Neural progenitor cell (in vitro differentiated cells): ENCODE measurements around the gene GNG7. TPM values are rescaled to one million over a fixed set of nuclear protein-coding genes. Genes with fewer than 3 reads are reported as not detected.

Experiments
- DNase-seq: peaks from one replicate; pipeline ENCODE4 v3.0.0-alpha.2; 2016; ENCODE audit warnings: low spot score
- H2AFZ ChIP-seq: fragments of 200-600 bp; sonication (generic); replicated peaks from 2 replicates; pipeline ENCODE4 v1.6.1; 2016; ENCODE audit warnings: antibody characterized with exemption
- H3F3A ChIP-seq: fragments of 200-600 bp; sonication (generic); 2 replicates; pipeline ENCODE4 v1.6.1; 2016; ENCODE audit warnings: antibody characterized with exemption, low read depth
- H3K27ac ChIP-seq: fragments of 200-600 bp; sonication (generic); 2 replicates; pipeline ENCODE4 v1.5.1; 2016; ENCODE audit warnings: mild to moderate bottlenecking
- H3K27me3 ChIP-seq: fragments of 200-600 bp; sonication (generic); 2 replicates; pipeline ENCODE4 v1.6.1; 2016; ENCODE audit warnings: mild to moderate bottlenecking, moderate library complexity
- H3K36me3 ChIP-seq: fragments of 200-600 bp; sonication (generic); 2 replicates; pipeline ENCODE4 v1.5.1; 2016
- H3K4me1 ChIP-seq: fragments of 200-600 bp; sonication (generic); 2 replicates; pipeline ENCODE4 v1.6.1; 2016; ENCODE audit warnings: mixed run types
- H3K4me2 ChIP-seq: fragments of 200-600 bp; sonication (generic); 2 replicates; pipeline ENCODE4 v1.6.1; 2016
- H3K4me3 ChIP-seq: fragments of 200-600 bp; sonication (generic); 2 replicates; pipeline ENCODE4 v1.5.1; 2016
- H3K79me2 ChIP-seq: fragments of 200-600 bp; sonication (generic); 2 replicates; pipeline ENCODE4 v1.6.1; 2016; ENCODE audit warnings: low read depth
- H3K9ac ChIP-seq: fragments of 200-600 bp; sonication (generic); 2 replicates; pipeline ENCODE4 v1.6.1; 2016
- H3K9me3 ChIP-seq: fragments of 200-600 bp; sonication (generic); 2 replicates; pipeline ENCODE4 v1.5.1; 2016; ENCODE audit warnings: low read depth
- H4K20me1 ChIP-seq: fragments of 200-600 bp; sonication (generic); 2 replicates; pipeline ENCODE4 v1.6.1; 2016; ENCODE audit warnings: low read depth
- H3K27ac Mint-ChIP-seq: 3 replicates; pipeline ENCODE4 v1.8.0; 2021; ENCODE audit warnings: mixed read lengths
- H3K27me3 Mint-ChIP-seq: 2 replicates; pipeline ENCODE4 v1.8.0; 2022; ENCODE audit warnings: low read depth, mild to moderate bottlenecking, inconsistent platforms, moderate library complexity, mixed read lengths; ENCODE audit not compliant: insufficient read depth
- H3K36me3 Mint-ChIP-seq: 3 replicates; pipeline ENCODE4 v1.8.0; 2021; ENCODE audit warnings: mixed read lengths
- H3K4me1 Mint-ChIP-seq: 3 replicates; pipeline ENCODE4 v1.8.0; 2021; ENCODE audit warnings: mixed read lengths
- H3K4me3 Mint-ChIP-seq: 3 replicates; pipeline ENCODE4 v1.8.0; 2021; ENCODE audit warnings: mild to moderate bottlenecking, moderate library complexity, mixed read lengths
- H3K9me3 Mint-ChIP-seq: 3 replicates; pipeline ENCODE4 v1.8.0; 2020; ENCODE audit warnings: mixed read lengths
- EZH2 ChIP-seq: fragments of 200-600 bp; sonication (generic); IDR thresholded peaks from 2 replicates; pipeline ENCODE4 v1.6.1; 2017; ENCODE audit warnings: antibody characterized with exemption, mild to moderate bottlenecking, moderate library complexity
- EZH2phosphoT487 ChIP-seq: fragments of 200-600 bp; sonication (generic); IDR thresholded peaks from 2 replicates; pipeline ENCODE4 v1.6.1; 2017; ENCODE audit warnings: antibody characterized with exemption
- total RNA-seq: library from RNA; depleted of rRNA; stranded (reverse); fragments of >200 nt; gene quantifications from 2 replicates; pipeline ENCODE4 v1.2.3, GENCODE V29; 2015; ENCODE audit warnings: low replicate concordance
- TF ChIP-seq, protein P1 (sequence below): fragments of 200-600 bp; sonication (generic); IDR thresholded peaks from 2 replicates; pipeline ENCODE4 v1.5.1; 2017; ENCODE audit warnings: antibody characterized with exemption, mild to moderate bottlenecking

GNG7 gene
- total RNA-seq, 1 donor from 2014 or later = 7.0 TPM

GRCh38 chr19:2490659-2491058, 211.8 kb downstream of the GNG7 start:
- H2AFZ ChIP-seq = no peak overlapping the region
- H3K9ac ChIP-seq = no peak overlapping the region
- no peak overlapping the region for H3K4me3 Mint-ChIP-seq
- no peak for DNase-seq
- H3F3A ChIP-seq = peaks cover 24% of the 10 kb centered on the region
- no peak overlapping the region for H3K27ac Mint-ChIP-seq
- H3K27me3 Mint-ChIP-seq = peaks cover 50% of the 10 kb centered on the region
- no peak overlapping the region for H3K4me3 ChIP-seq
- TF ChIP-seq EZH2 (no peak), EZH2phosphoT487 (no peak)
- TF ChIP-seq, protein P1, sequence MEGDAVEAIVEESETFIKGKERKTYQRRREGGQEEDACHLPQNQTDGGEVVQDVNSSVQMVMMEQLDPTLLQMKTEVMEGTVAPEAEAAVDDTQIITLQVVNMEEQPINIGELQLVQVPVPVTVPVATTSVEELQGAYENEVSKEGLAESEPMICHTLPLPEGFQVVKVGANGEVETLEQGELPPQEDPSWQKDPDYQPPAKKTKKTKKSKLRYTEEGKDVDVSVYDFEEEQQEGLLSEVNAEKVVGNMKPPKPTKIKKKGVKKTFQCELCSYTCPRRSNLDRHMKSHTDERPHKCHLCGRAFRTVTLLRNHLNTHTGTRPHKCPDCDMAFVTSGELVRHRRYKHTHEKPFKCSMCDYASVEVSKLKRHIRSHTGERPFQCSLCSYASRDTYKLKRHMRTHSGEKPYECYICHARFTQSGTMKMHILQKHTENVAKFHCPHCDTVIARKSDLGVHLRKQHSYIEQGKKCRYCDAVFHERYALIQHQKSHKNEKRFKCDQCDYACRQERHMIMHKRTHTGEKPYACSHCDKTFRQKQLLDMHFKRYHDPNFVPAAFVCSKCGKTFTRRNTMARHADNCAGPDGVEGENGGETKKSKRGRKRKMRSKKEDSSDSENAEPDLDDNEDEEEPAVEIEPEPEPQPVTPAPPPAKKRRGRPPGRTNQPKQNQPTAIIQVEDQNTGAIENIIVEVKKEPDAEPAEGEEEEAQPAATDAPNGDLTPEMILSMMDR = no peak
- no peaks in the 10 kb centered on the region for H3K36me3 ChIP-seq
- H3K36me3 Mint-ChIP-seq = no peaks in the 10 kb centered on the region
- peaks cover 90% of the 10 kb centered on the region for H3K27me3 ChIP-seq
- H3K9me3 ChIP-seq = no peaks in the 10 kb centered on the region
- no peaks in the 10 kb centered on the region for H3K79me2 ChIP-seq
- H3K9me3 Mint-ChIP-seq = peaks cover 6% of the 10 kb centered on the region
- H3K4me1 Mint-ChIP-seq = peaks cover 25% of the 10 kb centered on the region
- H4K20me1 ChIP-seq = no peaks in the 10 kb centered on the region
- no peak overlapping the region for H3K27ac ChIP-seq
- no peak overlapping the region for H3K4me2 ChIP-seq
- peaks cover 7% of the 10 kb centered on the region for H3K4me1 ChIP-seq

GRCh38 chr19:2488942-2489731, 213.4 kb downstream of the GNG7 start:
- peaks cover 75% of the 10 kb centered on the region for H3K27me3 ChIP-seq
- no peaks in the 10 kb centered on the region for H3K79me2 ChIP-seq
- Mint-ChIP-seq H3K9me3 (peaks cover 6% of the 10 kb centered on the region), H3K4me3 (peak overlapping the region; percentile 71), H3K27me3 (peaks cover 50% of the 10 kb centered on the region), H3K4me1 (peaks cover 20% of the 10 kb centered on the region), H3K36me3 (no peaks in the 10 kb centered on the region), H3K27ac (no peak overlapping the region)
- no peaks in the 10 kb centered on the region for H3K4me1 ChIP-seq
- no peaks in the 10 kb centered on the region for H4K20me1 ChIP-seq
- no peak overlapping the region for H3K27ac ChIP-seq
- peaks cover 20% of the 10 kb centered on the region for H3F3A ChIP-seq
- DNase-seq = peak; percentile 85
- peak overlapping the region; percentile 63 for H2AFZ ChIP-seq
- H3K9me3 ChIP-seq = no peaks in the 10 kb centered on the region
- no peaks in the 10 kb centered on the region for H3K36me3 ChIP-seq
- TF ChIP-seq EZH2phosphoT487 (peak; percentile 61), EZH2 (peak; percentile 72)
- TF ChIP-seq, protein P1 = no peak
- peak overlapping the region; percentile 50 for H3K4me3 ChIP-seq
- peak overlapping the region; percentile 85 for H3K4me2 ChIP-seq
- no peak overlapping the region for H3K9ac ChIP-seq

DNA sequence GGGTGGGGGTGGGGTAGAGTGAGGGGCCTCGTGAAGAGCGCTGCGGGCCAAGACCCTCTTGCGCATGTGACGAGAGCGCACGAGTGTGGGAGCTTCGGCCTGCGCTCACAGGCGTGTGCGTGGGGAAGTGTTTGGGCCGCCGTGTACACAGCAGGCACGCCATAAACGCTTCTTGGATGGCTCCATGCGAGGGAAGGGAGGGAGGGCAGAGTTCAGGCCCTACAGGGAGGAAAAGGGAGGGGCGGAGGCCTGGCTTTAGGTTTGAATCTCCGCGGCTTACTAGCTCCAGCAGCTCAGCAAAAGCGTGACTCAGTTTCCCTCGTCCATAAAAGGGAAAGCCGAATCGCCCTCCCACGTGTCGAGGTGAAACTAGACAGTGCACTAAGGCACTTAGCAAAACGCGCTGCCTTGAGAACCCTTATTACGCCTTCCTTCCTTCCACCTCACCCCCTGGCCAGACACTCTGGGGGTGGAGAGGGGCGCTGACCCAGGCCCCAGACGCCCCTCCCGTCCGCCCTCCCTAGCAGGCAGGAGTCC, 214.0 kb downstream of the GNG7 start:
- Histone ChIP-seq H3K9ac (no peak overlapping the region), H3K27me3 (peaks cover 68% of the 10 kb centered on the region), H2AFZ (peak overlapping the region; percentile 63), H3K36me3 (no peaks in the 10 kb centered on the region), H3K4me2 (peak overlapping the region; percentile 85), H3K9me3 (no peaks in the 10 kb centered on the region), H3K4me3 (peak overlapping the region; percentile 50), H4K20me1 (no peaks in the 10 kb centered on the region), H3K27ac (no peak overlapping the region), H3K4me1 (no peaks in the 10 kb centered on the region), H3K79me2 (no peaks in the 10 kb centered on the region), H3F3A (peaks cover 13% of the 10 kb centered on the region)
- Mint-ChIP-seq H3K4me1 (peaks cover 14% of the 10 kb centered on the region), H3K4me3 (no peak overlapping the region), H3K27me3 (peaks cover 45% of the 10 kb centered on the region), H3K36me3 (no peaks in the 10 kb centered on the region), H3K9me3 (peaks cover 6% of the 10 kb centered on the region), H3K27ac (no peak overlapping the region)
- DNase-seq = no peak
- no peak for TF ChIP-seq EZH2phosphoT487
- no peak for TF ChIP-seq EZH2
- TF ChIP-seq, protein P1 = no peak
